Stimulated activated CD4-positive, alpha-beta T cell treated with anti-CD3 and anti-CD28 coated beads, Interleukin-1b, Interleukin-23, amount 100 ng/mL, for 1 hour (primary cell): Measurements from ENCODE around the gene RABAC1.
"Not testable (repeated sequence)": the region's sequence is repeated elsewhere in the genome, so short reads cannot be mapped to it uniquely, and the experiment has no call there.

Source experiments
- DNase-seq, 2 donors: peaks; one replicate each; pipeline ENCODE4 v3.0.0-alpha.2; 2020; ENCODE audit warnings: low read depth in 2 of 2

Gene RABAC1

GRCh38 chr19:41947091-41947490, 12.0 kb downstream of the RABAC1 start:
- no peak for DNase-seq

GRCh38 chr19:41945135-41945766, 13.9 kb downstream of the RABAC1 start:
- DNase-seq = peak; percentile 61 to 75

- DNase-seq = no peak
Observed at GRCh38 chr19:41944336-41944735, 14.8 kb downstream of the RABAC1 start.

GRCh38 chr19:41941410-41942202, 17.5 kb downstream of the RABAC1 start:
- no peak for DNase-seq

GRCh38 chr19:41940731-41941409, 18.3 kb downstream of the RABAC1 start:
- DNase-seq = no peak

- peak in 1 of 2 donors; percentile 39 for DNase-seq
Observed at GRCh38 chr19:41939861-41940730, 19.0 kb downstream of the RABAC1 start.

- not testable (repeated sequence) for DNase-seq
Observed at GRCh38 chr19:41939209-41939608, 19.9 kb downstream of the RABAC1 start.

- no peak for DNase-seq
Observed at GRCh38 chr19:41937525-41938468, 21.3 kb downstream of the RABAC1 start.

GRCh38 chr19:41936961-41937360, 22.2 kb downstream of the RABAC1 start:
- DNase-seq = no peak

- DNase-seq = no peak
Observed at GRCh38 chr19:41936416-41936850, 22.7 kb downstream of the RABAC1 start.

- DNase-seq = no peak
Observed at GRCh38 chr19:41935760-41936415, 23.2 kb downstream of the RABAC1 start.

- peak; percentile 50 to 63 for DNase-seq
Observed at GRCh38 chr19:41934849-41935374, 24.2 kb downstream of the RABAC1 start.

- DNase-seq = no peak
Observed at GRCh38 chr19:41933693-41934426, 25.3 kb downstream of the RABAC1 start.

- DNase-seq = no peak
Observed at GRCh38 chr19:41932720-41933332, 26.3 kb downstream of the RABAC1 start.

GRCh38 chr19:41932259-41932719, 26.8 kb downstream of the RABAC1 start:
- DNase-seq = no peak

GRCh38 chr19:41930926-41931592, 28.1 kb downstream of the RABAC1 start:
- no peak for DNase-seq

- DNase-seq = no peak
Observed at GRCh38 chr19:41930322-41930722, 28.8 kb downstream of the RABAC1 start.

GRCh38 chr19:41929536-41930071, 29.5 kb downstream of the RABAC1 start:
- no peak for DNase-seq
